Measurements from ENCODE around the gene GALNT18.
"Not testable (repeated sequence)": the region's sequence is repeated elsewhere in the genome, so short reads cannot be mapped to it uniquely, and the experiment has no call there.

The GALNT18 gene

DNA sequence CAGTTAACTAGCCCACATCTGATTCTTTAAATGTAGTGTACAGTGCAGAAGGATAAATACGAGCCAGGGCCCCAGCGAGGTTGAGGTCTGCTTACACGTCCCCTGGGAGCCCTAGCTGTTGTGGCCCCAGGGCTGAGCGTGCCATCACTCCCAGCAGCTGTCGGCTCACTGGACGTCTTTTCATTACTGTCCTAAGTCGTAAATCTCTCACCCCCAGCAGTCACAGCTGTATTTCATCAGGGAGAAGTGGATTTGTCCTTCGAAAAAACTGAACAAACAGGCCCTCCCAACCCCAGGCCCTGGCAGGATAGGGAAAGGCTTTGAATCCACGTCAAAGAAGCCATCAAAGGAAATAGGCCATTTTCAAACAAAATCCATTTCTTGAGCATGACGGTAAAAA is 158.4 kb downstream of the GALNT18 start:
- H3K9me3 ChIP-seq (ENCODE audit: low read length) = no peaks in the 10 kb centered on the region
- no peaks in the 10 kb centered on the region for H3K4me1 ChIP-seq (ENCODE audit: insufficient read depth, low read length)
- no peaks in the 10 kb centered on the region for H3K36me3 ChIP-seq (ENCODE audit: insufficient read depth, low read length)

DNA sequence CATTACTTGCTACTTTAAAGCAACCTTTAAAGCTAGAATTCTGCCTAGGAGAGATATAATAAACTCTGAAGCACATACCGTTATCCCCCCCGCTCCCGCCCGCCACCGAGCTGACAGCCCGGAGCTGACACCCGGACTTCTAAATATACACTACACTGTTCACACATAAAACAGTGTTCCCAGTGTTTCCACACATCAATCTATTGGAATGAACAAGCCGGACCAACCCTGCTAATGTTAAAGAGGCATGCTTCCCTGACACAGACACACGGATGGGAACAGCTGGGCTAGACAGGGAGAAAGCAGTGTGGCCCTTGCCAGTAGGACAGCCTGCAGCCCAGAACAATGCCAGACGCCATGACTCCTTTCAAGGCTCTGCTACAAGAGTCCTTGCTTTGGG is 160.3 kb downstream of the GALNT18 start:
- H3K36me3 ChIP-seq (ENCODE audit: insufficient read depth, low read length) = no peaks in the 10 kb centered on the region
- no peaks in the 10 kb centered on the region for H3K27me3 ChIP-seq (ENCODE audit: insufficient read depth, low read length)
- H3K9me3 ChIP-seq (ENCODE audit: low read length) = no peaks in the 10 kb centered on the region
- no peak overlapping the region for H2AFZ ChIP-seq (ENCODE audit: low read depth, low read length)
- H3K4me1 ChIP-seq (ENCODE audit: insufficient read depth, low read length) = no peaks in the 10 kb centered on the region
- no peak overlapping the region for H3K4me3 ChIP-seq (ENCODE audit: low read length)

More for the DNA sequence above, 158.4 kb downstream of the GALNT18 start:
- Histone ChIP-seq H2AFZ (ENCODE audit: low read depth, low read length) (no peak overlapping the region), H3K4me3 (ENCODE audit: low read length) (no peak overlapping the region), H3K27me3 (ENCODE audit: insufficient read depth, low read length) (no peaks in the 10 kb centered on the region)

DNA sequence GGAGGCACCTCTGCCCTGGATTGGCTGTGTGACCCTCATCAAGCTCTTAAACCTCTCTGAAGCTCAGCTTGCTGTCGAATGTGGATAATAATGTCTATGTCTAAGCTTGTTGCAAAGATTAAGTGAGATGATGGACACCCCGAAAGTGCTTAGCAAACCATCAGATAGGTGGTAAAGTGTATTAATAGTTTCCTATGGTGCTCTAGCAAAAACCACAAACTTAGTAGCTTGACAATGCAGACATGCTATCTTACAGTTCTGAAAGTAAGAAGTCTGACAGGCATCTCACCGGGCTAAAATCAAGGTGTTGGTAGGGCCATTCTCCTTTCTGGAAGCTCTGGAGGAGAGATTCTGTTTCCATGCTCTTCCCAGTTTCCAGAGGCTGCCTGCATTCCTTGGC is 162.2 kb downstream of the GALNT18 start:
- H2AFZ ChIP-seq (ENCODE audit: low read depth, low read length) = no peak overlapping the region
- H3K27me3 ChIP-seq (ENCODE audit: insufficient read depth, low read length) = no peaks in the 10 kb centered on the region
- no peak overlapping the region for H3K4me3 ChIP-seq (ENCODE audit: low read length)
- no peaks in the 10 kb centered on the region for H3K36me3 ChIP-seq (ENCODE audit: insufficient read depth, low read length)
- H3K4me1 ChIP-seq (ENCODE audit: insufficient read depth, low read length) = no peaks in the 10 kb centered on the region
- no peaks in the 10 kb centered on the region for H3K9me3 ChIP-seq (ENCODE audit: low read length)

DNA sequence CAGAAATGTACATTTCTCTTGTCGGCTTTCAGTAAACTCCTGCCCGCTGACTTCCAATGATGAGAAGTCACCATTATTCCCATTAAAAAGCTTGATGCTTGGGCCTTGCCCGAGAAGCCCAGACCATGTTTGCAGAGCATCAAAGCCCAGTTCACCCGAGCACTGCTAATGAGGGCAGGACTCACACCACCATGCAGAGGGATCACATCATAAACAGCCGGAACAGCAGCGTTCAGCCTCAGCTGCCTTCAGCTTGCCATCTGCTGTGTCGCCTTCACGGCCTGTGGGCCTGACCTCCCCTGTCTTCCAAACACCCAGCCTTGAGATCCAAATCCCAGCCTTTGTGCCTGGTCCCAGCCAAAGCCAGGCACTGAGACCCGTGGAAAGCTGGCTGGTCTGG is 163.3 kb downstream of the GALNT18 start:
- H3K9me3 ChIP-seq (ENCODE audit: low read length) = no peaks in the 10 kb centered on the region
- no peaks in the 10 kb centered on the region for H3K4me1 ChIP-seq (ENCODE audit: insufficient read depth, low read length)
- no peak overlapping the region for H2AFZ ChIP-seq (ENCODE audit: low read depth, low read length)
- no peak overlapping the region for H3K4me3 ChIP-seq (ENCODE audit: low read length)
- no peaks in the 10 kb centered on the region for H3K36me3 ChIP-seq (ENCODE audit: insufficient read depth, low read length)
- H3K27me3 ChIP-seq (ENCODE audit: insufficient read depth, low read length) = no peaks in the 10 kb centered on the region

DNA sequence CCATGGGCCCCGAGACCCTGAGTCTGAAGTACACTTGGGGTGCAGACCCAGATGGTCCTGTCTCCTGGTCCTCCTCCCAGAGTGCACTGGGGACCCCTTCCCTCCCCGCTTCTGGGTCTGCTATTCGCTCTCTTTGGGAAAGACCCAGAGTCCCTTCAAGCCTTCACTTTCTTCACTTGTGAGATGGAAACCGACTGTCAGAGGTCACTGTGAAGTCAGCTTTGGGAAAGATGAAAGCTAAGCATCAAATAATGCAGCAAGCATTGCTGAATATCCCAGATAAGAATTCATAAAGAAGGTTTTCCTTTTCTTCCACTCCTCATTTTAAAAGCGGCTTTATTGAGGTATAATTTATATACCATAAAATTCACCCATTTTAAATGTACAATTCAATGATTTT is 163.8 kb downstream of the GALNT18 start:
- Histone ChIP-seq H3K4me1 (ENCODE audit: insufficient read depth, low read length) (no peaks in the 10 kb centered on the region), H2AFZ (ENCODE audit: low read depth, low read length) (no peak overlapping the region), H3K36me3 (ENCODE audit: insufficient read depth, low read length) (no peaks in the 10 kb centered on the region), H3K27me3 (ENCODE audit: insufficient read depth, low read length) (no peaks in the 10 kb centered on the region), H3K4me3 (ENCODE audit: low read length) (no peak overlapping the region), H3K9me3 (ENCODE audit: low read length) (no peaks in the 10 kb centered on the region)

DNA sequence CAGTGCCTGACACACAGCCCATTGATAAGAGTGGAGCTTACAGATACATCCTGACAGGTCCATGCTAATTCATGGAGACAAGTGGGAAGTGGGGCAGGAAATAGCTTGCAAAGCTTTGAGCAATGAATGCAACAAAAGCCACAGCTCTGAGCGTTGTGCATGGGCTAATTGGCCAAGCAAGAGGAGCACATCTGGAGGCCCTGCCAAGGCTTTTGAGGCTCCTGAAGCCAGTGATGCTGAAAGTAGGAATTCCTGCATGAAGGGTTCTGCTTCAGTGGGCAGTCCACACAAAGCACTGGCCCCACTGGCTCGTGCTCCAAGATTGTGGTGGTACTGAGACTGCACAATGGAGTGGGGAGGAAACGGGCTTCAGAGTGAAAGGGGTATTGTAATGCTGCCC is 164.9 kb downstream of the GALNT18 start:
- H3K27me3 ChIP-seq (ENCODE audit: insufficient read depth, low read length) = no peaks in the 10 kb centered on the region
- no peak overlapping the region for H2AFZ ChIP-seq (ENCODE audit: low read depth, low read length)

DNA sequence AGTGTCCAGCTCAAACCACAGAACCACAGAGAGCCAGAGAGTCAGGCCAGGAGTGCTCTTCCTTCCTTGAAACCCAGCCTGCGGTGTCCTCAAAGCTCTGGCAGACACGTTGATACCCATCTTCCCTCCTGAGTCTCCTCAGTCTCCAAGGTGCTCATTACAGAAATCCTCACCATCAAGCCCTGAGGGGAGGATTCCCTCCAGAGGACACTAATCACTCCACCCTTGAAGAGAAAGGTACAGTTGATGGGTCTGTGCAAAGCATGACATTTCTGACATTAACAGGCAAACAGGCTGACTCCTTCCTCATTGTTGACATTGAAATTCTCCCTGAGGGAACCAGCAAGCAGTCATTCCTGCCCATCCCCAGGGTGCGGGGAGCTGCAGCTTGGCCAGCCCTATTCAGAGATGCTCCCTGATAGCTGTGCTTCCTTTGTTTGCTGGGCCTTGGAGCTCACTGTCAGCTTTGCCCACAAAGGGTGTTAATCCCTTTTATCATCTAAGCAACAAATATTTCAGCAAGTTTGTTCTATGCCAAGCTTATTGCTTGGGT is 167.1 kb downstream of the GALNT18 start:
- Histone ChIP-seq H3K4me3 (ENCODE audit: low read length) (no peak overlapping the region), H2AFZ (ENCODE audit: low read depth, low read length) (no peak overlapping the region), H3K4me1 (ENCODE audit: insufficient read depth, low read length) (no peaks in the 10 kb centered on the region), H3K36me3 (ENCODE audit: insufficient read depth, low read length) (no peaks in the 10 kb centered on the region), H3K9me3 (ENCODE audit: low read length) (no peaks in the 10 kb centered on the region), H3K27me3 (ENCODE audit: insufficient read depth, low read length) (no peaks in the 10 kb centered on the region)

More for the DNA sequence above, 164.9 kb downstream of the GALNT18 start:
- Histone ChIP-seq H3K4me3 (ENCODE audit: low read length) (no peak overlapping the region), H3K4me1 (ENCODE audit: insufficient read depth, low read length) (no peaks in the 10 kb centered on the region), H3K36me3 (ENCODE audit: insufficient read depth, low read length) (no peaks in the 10 kb centered on the region), H3K9me3 (ENCODE audit: low read length) (no peaks in the 10 kb centered on the region)

DNA sequence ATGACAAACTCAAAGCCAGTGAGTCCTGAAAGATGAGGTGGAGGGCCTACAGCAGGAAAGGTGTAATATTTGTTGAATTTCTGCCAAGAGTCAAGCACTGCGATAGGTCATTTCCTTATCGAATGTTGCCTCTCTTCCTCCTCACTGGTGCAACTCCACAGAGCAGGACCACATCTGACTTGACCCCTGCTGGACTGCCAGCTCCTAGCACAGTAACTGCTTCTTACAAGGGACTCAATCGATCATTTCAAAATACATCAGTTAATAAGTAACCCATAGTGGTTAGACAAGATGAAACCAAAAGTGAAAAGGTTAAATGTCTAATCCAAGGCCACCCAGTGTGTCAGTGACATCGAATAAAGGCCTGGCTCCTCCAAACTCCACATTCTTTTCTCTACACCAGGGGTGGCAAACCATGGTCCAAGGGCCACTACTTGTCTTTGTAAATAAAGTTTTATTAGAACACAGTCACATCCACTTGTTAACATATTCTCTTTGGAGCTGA is 170.3 kb downstream of the GALNT18 start:
- Histone ChIP-seq H3K36me3 (ENCODE audit: insufficient read depth, low read length) (no peaks in the 10 kb centered on the region), H3K4me3 (ENCODE audit: low read length) (no peak overlapping the region), H3K27me3 (ENCODE audit: insufficient read depth, low read length) (no peaks in the 10 kb centered on the region), H3K9me3 (ENCODE audit: low read length) (no peaks in the 10 kb centered on the region), H3K4me1 (ENCODE audit: insufficient read depth, low read length) (no peaks in the 10 kb centered on the region), H2AFZ (ENCODE audit: low read depth, low read length) (no peak overlapping the region)

DNA sequence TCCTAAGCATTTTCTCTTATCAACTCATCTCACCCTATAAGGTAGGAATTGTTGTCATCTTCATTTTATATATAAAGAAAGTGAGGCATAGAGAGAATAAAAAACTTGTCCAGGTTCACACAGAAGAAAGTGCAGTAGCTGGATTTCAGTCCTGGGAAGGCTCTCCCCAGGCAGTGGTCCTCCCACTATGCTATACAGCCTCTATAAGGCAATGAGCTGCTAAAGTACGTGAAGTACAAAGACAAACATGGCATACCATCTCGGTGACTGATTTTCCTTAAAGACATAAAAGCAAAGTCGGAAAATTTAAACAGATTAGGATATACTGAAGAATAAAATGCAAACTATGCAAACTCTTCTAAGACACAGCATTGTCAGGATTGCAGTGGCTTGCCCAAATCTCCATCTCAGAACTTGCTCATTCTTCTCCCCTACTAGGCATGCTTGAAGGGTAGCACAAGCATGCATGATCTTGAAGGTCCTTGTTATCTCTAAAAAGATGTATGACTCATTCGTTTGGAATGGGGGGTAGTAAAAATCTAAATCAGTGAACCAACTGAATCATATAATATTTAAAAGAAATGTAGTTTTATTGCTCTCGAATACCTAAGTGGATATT is 171.0 kb downstream of the GALNT18 start:
- Histone ChIP-seq H2AFZ (ENCODE audit: low read depth, low read length) (no peak overlapping the region), H3K4me1 (ENCODE audit: insufficient read depth, low read length) (no peaks in the 10 kb centered on the region), H3K4me3 (ENCODE audit: low read length) (no peak overlapping the region), H3K36me3 (ENCODE audit: insufficient read depth, low read length) (no peaks in the 10 kb centered on the region), H3K9me3 (ENCODE audit: low read length) (no peaks in the 10 kb centered on the region), H3K27me3 (ENCODE audit: insufficient read depth, low read length) (no peaks in the 10 kb centered on the region)

DNA sequence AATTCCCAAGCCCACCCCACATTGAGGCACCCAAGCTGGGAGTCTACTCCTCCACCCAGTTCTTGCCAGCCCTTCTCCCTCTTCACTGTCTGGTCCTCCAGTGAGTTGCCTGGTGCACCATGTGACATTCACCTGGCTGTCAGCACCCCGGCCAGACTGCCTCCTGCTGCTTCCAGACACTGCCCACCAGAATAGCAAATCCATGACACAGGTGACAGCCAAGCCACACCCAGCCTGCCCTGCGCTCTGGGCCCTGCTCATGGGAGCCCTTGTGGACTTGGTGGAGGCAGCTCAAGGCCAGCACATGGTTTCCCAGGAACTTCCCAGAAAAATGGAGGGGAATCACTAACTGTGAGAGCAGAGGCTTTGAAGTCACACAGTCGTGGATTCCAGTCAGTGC is 172.5 kb downstream of the GALNT18 start:
- no peak overlapping the region for H3K4me3 ChIP-seq (ENCODE audit: low read length)
- H3K4me1 ChIP-seq (ENCODE audit: insufficient read depth, low read length) = no peaks in the 10 kb centered on the region
- H2AFZ ChIP-seq (ENCODE audit: low read depth, low read length) = no peak overlapping the region
- no peaks in the 10 kb centered on the region for H3K27me3 ChIP-seq (ENCODE audit: insufficient read depth, low read length)
- H3K9me3 ChIP-seq (ENCODE audit: low read length) = no peaks in the 10 kb centered on the region
- no peaks in the 10 kb centered on the region for H3K36me3 ChIP-seq (ENCODE audit: insufficient read depth, low read length)

DNA sequence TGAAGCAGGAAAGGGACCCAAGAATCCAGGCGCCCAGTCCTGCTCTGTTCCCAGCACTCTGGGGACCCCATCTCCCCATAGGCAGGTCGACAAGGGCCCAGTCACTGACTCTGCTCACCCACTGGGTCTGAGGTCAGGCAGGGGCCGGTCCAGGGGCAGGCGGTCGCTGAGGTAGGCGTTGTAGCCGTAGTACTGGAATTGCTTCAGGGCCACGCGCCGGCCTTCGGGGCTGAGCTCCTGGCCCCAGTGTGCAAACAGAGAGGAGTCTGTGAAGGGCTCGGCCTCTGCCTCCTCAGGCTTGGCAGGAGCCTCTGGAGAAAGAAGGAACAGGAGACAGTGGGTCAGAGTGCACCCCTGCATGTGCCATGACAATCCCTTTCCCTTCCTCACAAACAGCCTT is 173.2 kb downstream of the GALNT18 start:
- Histone ChIP-seq H3K4me3 (ENCODE audit: low read length) (no peak overlapping the region), H3K27me3 (ENCODE audit: insufficient read depth, low read length) (no peaks in the 10 kb centered on the region), H2AFZ (ENCODE audit: low read depth, low read length) (no peak overlapping the region), H3K9me3 (ENCODE audit: low read length) (no peaks in the 10 kb centered on the region), H3K4me1 (ENCODE audit: insufficient read depth, low read length) (no peaks in the 10 kb centered on the region), H3K36me3 (ENCODE audit: insufficient read depth, low read length) (no peaks in the 10 kb centered on the region)

DNA sequence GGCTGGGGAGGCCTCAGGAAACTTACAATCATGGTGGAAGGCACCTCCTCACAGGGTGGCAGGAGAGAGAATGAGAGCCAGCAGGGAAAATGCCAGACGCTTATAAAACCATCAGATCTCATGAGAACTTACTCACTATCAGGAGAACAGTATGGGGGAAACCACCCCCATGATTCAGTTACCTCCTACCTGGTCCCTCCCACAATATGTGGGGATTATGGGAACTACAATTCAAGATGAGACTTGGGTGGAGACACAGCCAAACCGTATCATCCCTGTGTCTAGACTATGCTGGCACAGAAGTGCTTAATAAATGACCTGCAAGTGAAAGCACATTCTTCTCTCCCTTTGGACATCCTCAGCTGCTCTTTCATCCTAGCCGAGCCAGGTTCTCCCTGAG is 174.2 kb downstream of the GALNT18 start:
- not testable (repeated sequence) for H3K36me3 ChIP-seq (ENCODE audit: insufficient read depth, low read length); H3K27me3 ChIP-seq (ENCODE audit: insufficient read depth, low read length); H3K9me3 ChIP-seq (ENCODE audit: low read length); H3K4me3 ChIP-seq (ENCODE audit: low read length); H2AFZ ChIP-seq (ENCODE audit: low read depth, low read length); H3K4me1 ChIP-seq (ENCODE audit: insufficient read depth, low read length)

DNA sequence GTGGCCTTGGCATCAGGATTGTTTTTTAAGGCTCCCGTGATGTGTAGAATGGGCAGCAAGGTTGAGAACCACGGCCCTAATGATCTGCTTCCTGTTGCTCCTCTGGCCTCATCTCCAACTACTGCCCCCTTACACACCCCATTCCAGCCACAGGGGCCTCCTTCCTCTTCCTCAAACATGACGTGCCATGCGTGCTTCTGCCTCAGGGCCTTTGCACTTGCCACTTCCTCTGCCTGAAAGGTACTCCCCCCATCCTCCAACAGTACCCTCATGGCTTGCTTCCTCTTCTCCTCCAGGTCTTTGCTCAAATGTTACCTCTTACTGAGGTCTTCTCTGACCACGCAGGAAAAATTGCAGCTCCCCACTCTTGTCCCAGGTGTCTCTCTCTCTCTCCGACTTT is 174.8 kb downstream of the GALNT18 start:
- no peaks in the 10 kb centered on the region for H3K36me3 ChIP-seq (ENCODE audit: insufficient read depth, low read length)
- H3K4me1 ChIP-seq (ENCODE audit: insufficient read depth, low read length) = no peaks in the 10 kb centered on the region
- H3K9me3 ChIP-seq (ENCODE audit: low read length) = no peaks in the 10 kb centered on the region
- no peak overlapping the region for H3K4me3 ChIP-seq (ENCODE audit: low read length)
- H3K27me3 ChIP-seq (ENCODE audit: insufficient read depth, low read length) = no peaks in the 10 kb centered on the region
- H2AFZ ChIP-seq (ENCODE audit: low read depth, low read length) = no peak overlapping the region

DNA sequence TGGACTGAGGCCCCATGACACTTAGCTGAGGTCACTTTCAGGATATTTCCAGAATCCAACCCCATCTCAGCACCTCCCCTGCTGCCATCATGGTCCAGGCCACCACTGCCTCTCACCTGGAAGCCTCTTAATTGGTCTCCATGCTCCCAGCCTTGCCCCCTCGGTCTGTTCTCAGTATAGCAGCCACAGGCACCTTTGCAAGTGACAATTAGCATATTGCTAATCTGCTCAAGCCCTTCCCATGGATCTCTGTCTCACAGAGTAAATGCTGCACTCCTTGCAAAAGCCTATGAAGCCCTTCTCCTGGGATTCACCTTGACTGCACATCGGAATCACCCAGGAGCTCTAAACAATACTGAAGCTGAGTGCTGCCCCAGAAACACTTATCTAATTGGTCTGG is 175.2 kb downstream of the GALNT18 start:
- Histone ChIP-seq H3K9me3 (ENCODE audit: low read length) (no peaks in the 10 kb centered on the region), H3K27me3 (ENCODE audit: insufficient read depth, low read length) (no peaks in the 10 kb centered on the region), H3K36me3 (ENCODE audit: insufficient read depth, low read length) (no peaks in the 10 kb centered on the region), H3K4me3 (ENCODE audit: low read length) (no peak overlapping the region), H3K4me1 (ENCODE audit: insufficient read depth, low read length) (no peaks in the 10 kb centered on the region), H2AFZ (ENCODE audit: low read depth, low read length) (no peak overlapping the region)

All from neuron (in vitro differentiated cells).